ENCODE data around the gene CPVL. TPM values are rescaled to one million over a fixed set of nuclear protein-coding genes. Genes with fewer than 3 reads are reported as not detected.

Gene CPVL
- total RNA-seq, 1 experiment from 2014 or later: 1.1 TPM

DNA sequence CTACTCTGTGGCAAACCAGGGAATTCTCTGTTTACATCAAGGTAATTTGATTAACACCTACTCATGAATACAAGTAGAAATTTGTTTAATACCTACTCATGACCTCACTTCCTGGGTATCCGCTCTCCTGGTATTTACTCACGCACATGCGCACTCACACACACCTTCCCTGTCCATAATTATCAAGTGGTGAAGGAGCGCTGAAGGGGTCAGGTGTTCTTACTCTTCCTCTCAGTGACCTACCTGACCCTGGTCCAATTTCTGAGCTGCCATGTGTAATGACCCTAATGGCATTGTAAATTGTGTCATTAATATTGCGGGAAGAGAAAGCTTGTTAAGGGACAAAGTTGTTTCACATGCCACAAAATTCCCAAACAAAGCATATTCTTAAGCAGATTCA, 146.9 kb downstream of the CPVL start:
- ATAC-seq: no peak
- intact Hi-C loops (cut with micrococcal nuclease; ENCODE audit: unreplicated experiment) (no loop called here), in situ Hi-C loops (cut with HindIII; ENCODE audit: low pct_unique_long_range_greater_than_20kb, low sequenced_read_pairs) (no loop called here)
- POLR2A ChIA-PET: no interaction called here
- Histone ChIP-seq H3K36me3 (ENCODE audit: control insufficient read depth, insufficient read depth, low read length) (no peaks in the 10 kb centered on the region), H3K4me1 (ENCODE audit: control insufficient read depth, insufficient read depth, low read length) (no peaks in the 10 kb centered on the region), H3K27me3 (ENCODE audit: control insufficient read depth, insufficient read depth, low read length) (peaks cover 5% of the 10 kb centered on the region; the same call in 1 of the 2 replicates), H3K4me3 (ENCODE audit: low read depth in 2 of 2, low read length in 2 of 2) (no peak overlapping the region), H3K27ac (ENCODE audit: low read length) (no peak overlapping the region), H3K9me3 (ENCODE audit: control insufficient read depth, insufficient read depth, low read depth, low read length) (no peaks in the 10 kb centered on the region)
- TF ChIP-seq SIN3A (IDR thresholded peaks at IDR 0.05; ENCODE audit: borderline replicate concordance, insufficient read depth, low read depth, low read length) (no peak), REST (IDR thresholded peaks at IDR 0.05; ENCODE audit: insufficient read depth in 1 of 2, low read depth in 2 of 2, low read length in 1 of 2) (no peak), POLR2AphosphoS5 (IDR thresholded peaks at IDR 0.05; ENCODE audit: low read depth, low read length) (no peak), TCF7L2 (IDR thresholded peaks at IDR 0.05; ENCODE audit: low read depth, low read length) (no peak)
- TF ChIP-seq, protein P1, sequence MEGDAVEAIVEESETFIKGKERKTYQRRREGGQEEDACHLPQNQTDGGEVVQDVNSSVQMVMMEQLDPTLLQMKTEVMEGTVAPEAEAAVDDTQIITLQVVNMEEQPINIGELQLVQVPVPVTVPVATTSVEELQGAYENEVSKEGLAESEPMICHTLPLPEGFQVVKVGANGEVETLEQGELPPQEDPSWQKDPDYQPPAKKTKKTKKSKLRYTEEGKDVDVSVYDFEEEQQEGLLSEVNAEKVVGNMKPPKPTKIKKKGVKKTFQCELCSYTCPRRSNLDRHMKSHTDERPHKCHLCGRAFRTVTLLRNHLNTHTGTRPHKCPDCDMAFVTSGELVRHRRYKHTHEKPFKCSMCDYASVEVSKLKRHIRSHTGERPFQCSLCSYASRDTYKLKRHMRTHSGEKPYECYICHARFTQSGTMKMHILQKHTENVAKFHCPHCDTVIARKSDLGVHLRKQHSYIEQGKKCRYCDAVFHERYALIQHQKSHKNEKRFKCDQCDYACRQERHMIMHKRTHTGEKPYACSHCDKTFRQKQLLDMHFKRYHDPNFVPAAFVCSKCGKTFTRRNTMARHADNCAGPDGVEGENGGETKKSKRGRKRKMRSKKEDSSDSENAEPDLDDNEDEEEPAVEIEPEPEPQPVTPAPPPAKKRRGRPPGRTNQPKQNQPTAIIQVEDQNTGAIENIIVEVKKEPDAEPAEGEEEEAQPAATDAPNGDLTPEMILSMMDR (IDR thresholded peaks at IDR 0.05): no peak
- BruUV-seq (replicated peaks): no TSS peak
- CTCF ChIA-PET: no interaction called here
- DNase-seq (ENCODE audit: low read depth, low spot score): no peak

DNA sequence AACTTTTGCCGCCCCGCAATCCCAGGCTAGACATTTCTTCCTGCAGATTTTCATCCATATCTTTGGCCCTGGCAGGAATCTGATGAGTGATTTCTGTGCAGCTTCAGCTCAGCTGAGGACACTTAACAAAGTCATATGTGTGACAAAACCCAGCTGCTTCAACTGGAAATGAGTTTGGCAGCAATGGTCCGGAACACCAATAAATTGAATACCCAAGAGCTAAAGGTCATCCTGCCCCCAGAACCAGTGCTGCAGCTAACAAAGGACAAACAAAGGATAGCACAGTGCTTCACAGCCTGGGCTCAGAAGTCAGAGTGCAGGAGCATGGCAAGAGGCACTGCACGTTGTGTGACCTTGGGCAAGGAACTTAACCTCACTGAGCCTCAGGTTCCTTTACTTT, 148.2 kb downstream of the CPVL start:
- ATAC-seq (no peak), DNase-seq (ENCODE audit: low read depth, low spot score) (no peak)
- Histone ChIP-seq H3K27me3 (ENCODE audit: control insufficient read depth, insufficient read depth, low read length) (peaks cover 5% of the 10 kb centered on the region), H3K4me3 (ENCODE audit: low read depth in 2 of 2, low read length in 2 of 2) (no peak overlapping the region), H3K36me3 (ENCODE audit: control insufficient read depth, insufficient read depth, low read length) (no peaks in the 10 kb centered on the region), H3K27ac (ENCODE audit: low read length) (no peak overlapping the region), H3K4me1 (ENCODE audit: control insufficient read depth, insufficient read depth, low read length) (no peaks in the 10 kb centered on the region), H3K9me3 (ENCODE audit: control insufficient read depth, insufficient read depth, low read depth, low read length) (no peaks in the 10 kb centered on the region)
- TF ChIP-seq, protein P1 (IDR thresholded peaks at IDR 0.05): no peak
- no peak for TF ChIP-seq POLR2AphosphoS5 (IDR thresholded peaks at IDR 0.05; ENCODE audit: low read depth, low read length)
- TF ChIP-seq SIN3A (IDR thresholded peaks at IDR 0.05; ENCODE audit: borderline replicate concordance, insufficient read depth, low read depth, low read length): no peak
- no peak for TF ChIP-seq REST (IDR thresholded peaks at IDR 0.05; ENCODE audit: insufficient read depth in 1 of 2, low read depth in 2 of 2, low read length in 1 of 2)
- no peak for TF ChIP-seq TCF7L2 (IDR thresholded peaks at IDR 0.05; ENCODE audit: low read depth, low read length)
- ChIA-PET POLR2A (no interaction called here), CTCF (interaction anchor here (0.6 kb wide), 1 partner anchor 303 kb away, joined by 5 read pairs; no protein-coding TSS in a partner anchor)
- intact Hi-C loops (cut with micrococcal nuclease; ENCODE audit: unreplicated experiment) (no loop called here), in situ Hi-C loops (cut with HindIII; ENCODE audit: low pct_unique_long_range_greater_than_20kb, low sequenced_read_pairs) (no loop called here)
- no TSS peak for BruUV-seq (replicated peaks)

Measured in Panc1 (cell line).